HFFc6 (cell line): ENCODE measurements around the gene IFNAR2. TPM values are rescaled to one million over a fixed set of nuclear protein-coding genes. Genes with fewer than 3 reads are reported as not detected.

Source experiments
- DNase-seq: peaks from one replicate; pipeline ENCODE4 v3.0.0-alpha.2; 2018
- H3K27ac Mint-ChIP-seq: 2 replicates; pipeline ENCODE4 v1.8.0; 2020; ENCODE audit warnings: mild to moderate bottlenecking, mixed read lengths
- H3K27me3 Mint-ChIP-seq: 2 replicates; pipeline ENCODE4 v1.8.0; 2021; ENCODE audit warnings: mild to moderate bottlenecking, moderate library complexity, mixed read lengths; ENCODE audit not compliant: insufficient read depth
- H3K36me3 Mint-ChIP-seq: 2 replicates; pipeline ENCODE4 v1.8.0; 2021; ENCODE audit warnings: low read depth, mixed read lengths
- H3K4me1 Mint-ChIP-seq: 2 replicates; pipeline ENCODE4 v1.8.0; 2020; ENCODE audit warnings: low read depth, mixed read lengths
- H3K4me3 Mint-ChIP-seq: 2 replicates; pipeline ENCODE4 v1.8.0; 2020; ENCODE audit warnings: mild to moderate bottlenecking, moderate library complexity, mixed read lengths
- H3K9me3 Mint-ChIP-seq: 2 replicates; pipeline ENCODE4 v1.8.0; 2020; ENCODE audit warnings: mild to moderate bottlenecking, mixed read lengths
- total RNA-seq, 6 experiments: library from RNA; stranded (reverse); fragmentation: NEBNext Ultra II Directional; extraction: Animal tissue kit (Norgen Biotek cat#: 25700); gene quantifications; 2 replicates in 1 of 6; 3 replicates in 5 of 6; pipeline ENCODE4 v1.2.3, GENCODE V29; 2021
- TF ChIP-seq, protein P1 (sequence below): fragments of 200-600 bp; sonication (generic); IDR thresholded peaks from 2 replicates; pipeline ENCODE4 v1.5.0; 2021; ENCODE audit warnings: antibody characterized with exemption, mild to moderate bottlenecking

IFNAR2 gene
- total RNA-seq, 6 experiments from 2014 or later, result 8.0 to 14.6 (median 11.0) TPM

DNA sequence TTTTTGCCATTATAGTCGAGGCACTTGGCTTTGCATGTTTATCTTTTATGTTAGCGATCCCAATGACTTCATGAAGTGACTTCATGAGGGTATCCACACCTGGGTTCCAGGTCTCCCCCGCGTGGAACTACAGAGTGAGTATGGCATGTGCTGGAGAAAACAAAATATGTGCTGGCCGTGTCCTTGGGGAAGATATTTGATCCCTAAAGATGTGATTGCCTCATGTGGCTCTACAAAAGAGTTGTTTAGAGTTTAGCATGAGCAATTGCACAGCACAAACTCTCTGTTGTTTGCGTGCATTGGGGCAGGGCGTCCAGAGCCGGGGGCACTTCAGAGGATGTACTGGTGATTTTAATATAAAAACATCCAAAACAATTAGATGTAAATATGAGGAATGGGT, 41.2 kb downstream of the IFNAR2 start:
- H3K4me3 Mint-ChIP-seq, result no peak overlapping the region
- H3K36me3 Mint-ChIP-seq, result peaks cover 34% of the 10 kb centered on the region
- no peak overlapping the region for H3K27ac Mint-ChIP-seq
- TF ChIP-seq, protein P1, sequence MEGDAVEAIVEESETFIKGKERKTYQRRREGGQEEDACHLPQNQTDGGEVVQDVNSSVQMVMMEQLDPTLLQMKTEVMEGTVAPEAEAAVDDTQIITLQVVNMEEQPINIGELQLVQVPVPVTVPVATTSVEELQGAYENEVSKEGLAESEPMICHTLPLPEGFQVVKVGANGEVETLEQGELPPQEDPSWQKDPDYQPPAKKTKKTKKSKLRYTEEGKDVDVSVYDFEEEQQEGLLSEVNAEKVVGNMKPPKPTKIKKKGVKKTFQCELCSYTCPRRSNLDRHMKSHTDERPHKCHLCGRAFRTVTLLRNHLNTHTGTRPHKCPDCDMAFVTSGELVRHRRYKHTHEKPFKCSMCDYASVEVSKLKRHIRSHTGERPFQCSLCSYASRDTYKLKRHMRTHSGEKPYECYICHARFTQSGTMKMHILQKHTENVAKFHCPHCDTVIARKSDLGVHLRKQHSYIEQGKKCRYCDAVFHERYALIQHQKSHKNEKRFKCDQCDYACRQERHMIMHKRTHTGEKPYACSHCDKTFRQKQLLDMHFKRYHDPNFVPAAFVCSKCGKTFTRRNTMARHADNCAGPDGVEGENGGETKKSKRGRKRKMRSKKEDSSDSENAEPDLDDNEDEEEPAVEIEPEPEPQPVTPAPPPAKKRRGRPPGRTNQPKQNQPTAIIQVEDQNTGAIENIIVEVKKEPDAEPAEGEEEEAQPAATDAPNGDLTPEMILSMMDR, result no peak
- no peak for DNase-seq
- no peaks in the 10 kb centered on the region for H3K9me3 Mint-ChIP-seq
- peaks cover 3% of the 10 kb centered on the region for H3K27me3 Mint-ChIP-seq
- H3K4me1 Mint-ChIP-seq, result peaks cover 29% of the 10 kb centered on the region

DNA sequence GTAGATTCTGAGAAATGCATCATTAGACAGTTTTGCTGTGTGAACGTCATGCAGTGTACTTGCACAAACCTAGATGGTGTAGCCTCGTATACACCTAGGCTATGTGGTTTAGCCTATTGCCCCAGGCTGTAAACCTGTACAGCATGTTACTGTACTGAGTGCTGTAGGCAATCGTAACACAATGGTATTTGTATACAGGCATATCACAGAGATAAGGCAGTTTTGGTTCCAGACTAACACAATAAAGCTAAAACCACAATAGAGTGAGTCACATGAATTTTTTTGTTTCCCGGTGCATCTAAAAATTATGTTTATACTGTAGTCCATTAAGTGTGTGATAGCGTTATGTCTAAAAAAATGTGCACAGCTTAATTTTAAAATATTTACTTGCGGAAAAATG, 43.3 kb downstream of the IFNAR2 start:
- Mint-ChIP-seq H3K27ac (no peak overlapping the region), H3K27me3 (no peaks in the 10 kb centered on the region), H3K4me1 (peaks cover 13% of the 10 kb centered on the region), H3K4me3 (no peak overlapping the region), H3K9me3 (no peaks in the 10 kb centered on the region), H3K36me3 (peaks cover 42% of the 10 kb centered on the region)
- no peak for DNase-seq
- TF ChIP-seq, protein P1, result no peak

DNA sequence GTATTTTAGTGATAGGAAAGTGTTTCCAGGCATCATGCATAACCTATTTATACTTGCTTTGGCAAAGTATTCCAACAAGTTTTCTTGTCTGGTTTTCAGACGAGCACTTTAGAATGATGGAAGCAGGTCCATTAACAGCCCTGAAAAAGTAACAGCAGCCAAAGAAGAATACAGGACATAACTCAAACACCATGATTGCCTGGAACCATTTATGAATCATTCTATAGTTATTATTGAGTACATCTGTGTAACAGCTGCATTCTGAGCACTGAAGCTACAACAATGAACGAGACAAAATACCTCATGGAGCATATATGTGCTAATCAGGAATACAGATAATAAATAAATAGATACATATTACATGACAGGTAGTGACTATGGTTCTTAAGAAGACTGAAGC, 49.0 kb downstream of the IFNAR2 start:
- Mint-ChIP-seq H3K4me1 (peaks cover 6% of the 10 kb centered on the region; the same call in 1 of the 2 replicates), H3K9me3 (peaks cover 8% of the 10 kb centered on the region)
- no peak for DNase-seq

DNA sequence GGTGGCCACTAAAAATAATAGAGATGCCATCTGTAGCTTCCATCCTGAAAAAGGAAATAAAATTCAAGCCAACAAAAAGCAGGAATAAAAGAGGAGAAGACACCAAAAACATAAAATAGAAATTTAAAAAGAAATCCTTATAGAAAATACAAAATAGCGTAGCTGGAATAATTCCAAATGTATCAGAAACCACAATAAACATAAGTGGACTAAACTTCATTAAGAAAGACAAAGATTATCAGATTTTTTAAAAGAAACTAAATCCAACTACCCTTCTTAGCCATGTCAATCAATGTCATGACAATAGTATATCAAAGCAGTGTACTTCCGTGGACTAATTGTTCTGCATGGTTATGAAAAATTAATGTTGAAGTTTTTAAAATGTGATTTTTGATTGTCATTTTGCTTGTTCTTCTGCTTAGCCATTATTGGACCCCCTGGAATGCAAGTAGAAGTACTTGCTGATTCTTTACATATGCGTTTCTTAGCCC, 49.6 kb downstream of the IFNAR2 start:
- Mint-ChIP-seq H3K27me3 (no peaks in the 10 kb centered on the region), H3K4me1 (peaks cover 6% of the 10 kb centered on the region; the same call in 1 of the 2 replicates), H3K4me3 (no peak overlapping the region), H3K27ac (no peak overlapping the region), H3K9me3 (peaks cover 8% of the 10 kb centered on the region), H3K36me3 (peaks cover 52% of the 10 kb centered on the region)
- DNase-seq, result no peak
- TF ChIP-seq, protein P1, result no peak

More for the DNA sequence above, 49.0 kb downstream of the IFNAR2 start:
- Mint-ChIP-seq H3K27me3 (no peaks in the 10 kb centered on the region), H3K36me3 (peaks cover 53% of the 10 kb centered on the region), H3K27ac (no peak overlapping the region), H3K4me3 (no peak overlapping the region)
- TF ChIP-seq, protein P1, result no peak

Other genes with a start within 250 kb of the IFNAR2 start
- gene OLIG2, start 204.0 kb upstream of the IFNAR2 start, total RNA-seq, result not detected
- not detected for gene OLIG1, start 159.8 kb upstream of the IFNAR2 start, total RNA-seq
- gene IL10RB, start 36.4 kb downstream of the IFNAR2 start, total RNA-seq, result 10 to 100 TPM; 25.5 to 35.3 (median 29.5) TPM
- 10 to 100 TPM; 42.0 to 49.7 (median 43.6) TPM for gene IFNAR1, start 95.0 kb downstream of the IFNAR2 start, total RNA-seq
- 10 to 100 TPM; 51.2 to 68.6 (median 64.2) TPM for gene IFNGR2, start 173.5 kb downstream of the IFNAR2 start, total RNA-seq